OCI-LY3 (cell line): ENCODE data around the gene KCNMA1.

Experiments used
- H2AFZ ChIP-seq: fragments of 200-600, 300-600 bp; shearing (Covaris generic); 2 replicates; pipeline ENCODE4 v1.6.0; 2014; ENCODE audit warnings: antibody characterized with exemption, low read depth, low read length
- H3K27ac ChIP-seq: fragments of 200-600, 300-600 bp; sonication (generic); 2 replicates; pipeline ENCODE4 v1.5.1; 2014; ENCODE audit warnings: mild to moderate bottlenecking, low read length, moderate library complexity, mixed read lengths
- H3K27me3 ChIP-seq: fragments of 200-600, 300-600 bp; sonication (generic); 2 replicates; pipeline ENCODE4 v1.6.1; 2014; ENCODE audit warnings: low read depth, low read length, mixed read lengths
- H3K36me3 ChIP-seq: fragments of 200-600, 300-600 bp; sonication (generic); replicated peaks from 2 replicates; pipeline ENCODE3; 2014; ENCODE audit warnings: low read depth, low read length, mixed read lengths
- H3K4me1 ChIP-seq: fragments of 300-600, 200-600 bp; sonication (generic); 2 replicates; pipeline ENCODE4 v1.6.1; 2014; ENCODE audit warnings: low read length, mixed read lengths
- H3K4me2 ChIP-seq: fragments of 200-600, 300-600 bp; sonication (generic); 2 replicates; pipeline ENCODE4 v1.6.1; 2014; ENCODE audit warnings: low read length, mixed read lengths
- H3K4me3 ChIP-seq: fragments of 300-600, 200-600 bp; sonication (generic); 2 replicates; pipeline ENCODE4 v1.5.1; 2014; ENCODE audit warnings: antibody characterized with exemption, mild to moderate bottlenecking, low read length, moderate library complexity
- H3K79me2 ChIP-seq: fragments of 300-600, 200-600 bp; shearing (Covaris generic); 2 replicates; pipeline ENCODE4 v1.6.1; 2014; ENCODE audit warnings: mild to moderate bottlenecking, low read length, mixed read lengths
- H3K9ac ChIP-seq: fragments of 300-600, 200-600 bp; shearing (Covaris generic); 2 replicates; pipeline ENCODE4 v1.6.0; 2014; ENCODE audit warnings: mild to moderate bottlenecking, low read length, moderate library complexity
- H3K9me3 ChIP-seq: fragments of 200-600, 300-600 bp; shearing (Covaris generic); 2 replicates; pipeline ENCODE4 v1.6.1; 2014; ENCODE audit warnings: low read length, mixed read lengths; ENCODE audit not compliant: insufficient read depth
- H4K20me1 ChIP-seq: fragments of 200-600, 300-600 bp; sonication (generic); 2 replicates; pipeline ENCODE4 v1.6.1; 2016; ENCODE audit warnings: low read length, mixed read lengths; ENCODE audit not compliant: insufficient read depth
- EZH2phosphoT487 ChIP-seq: fragments of 200-600 bp; shearing (Covaris generic); IDR thresholded peaks from 2 replicates; pipeline ENCODE4 v1.6.1; 2018; ENCODE audit warnings: antibody characterized with exemption, mixed run types, low read depth
- TF ChIP-seq, protein P1 (sequence below): fragments of 200-600, 300-600 bp; sonication (generic); IDR thresholded peaks from 2 replicates; pipeline ENCODE4 v1.5.1; 2014; ENCODE audit warnings: antibody characterized with exemption, low read length, low read depth

Gene KCNMA1

DNA sequence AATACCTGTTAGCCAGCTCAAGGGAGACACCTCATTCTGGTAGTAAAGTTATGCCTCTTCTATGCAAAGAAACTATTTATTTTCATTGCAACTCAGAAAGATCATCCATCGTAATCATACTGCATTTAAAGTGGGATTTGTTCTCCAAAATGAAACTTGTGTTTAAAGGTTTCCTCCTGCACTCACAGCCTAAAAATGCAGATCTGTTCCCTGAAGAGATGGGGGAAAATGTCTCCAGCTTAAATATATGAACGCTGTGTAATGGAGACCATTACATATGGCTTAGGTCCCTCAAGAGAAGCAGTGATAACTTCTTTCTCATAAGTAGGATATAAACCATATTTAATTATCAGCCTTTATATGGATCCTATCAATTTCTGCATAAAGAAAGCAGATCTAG is 665.1 kb downstream of the KCNMA1 start:
- no peaks in the 10 kb centered on the region for H4K20me1 ChIP-seq
- no peak for TF ChIP-seq EZH2phosphoT487
- TF ChIP-seq, protein P1, sequence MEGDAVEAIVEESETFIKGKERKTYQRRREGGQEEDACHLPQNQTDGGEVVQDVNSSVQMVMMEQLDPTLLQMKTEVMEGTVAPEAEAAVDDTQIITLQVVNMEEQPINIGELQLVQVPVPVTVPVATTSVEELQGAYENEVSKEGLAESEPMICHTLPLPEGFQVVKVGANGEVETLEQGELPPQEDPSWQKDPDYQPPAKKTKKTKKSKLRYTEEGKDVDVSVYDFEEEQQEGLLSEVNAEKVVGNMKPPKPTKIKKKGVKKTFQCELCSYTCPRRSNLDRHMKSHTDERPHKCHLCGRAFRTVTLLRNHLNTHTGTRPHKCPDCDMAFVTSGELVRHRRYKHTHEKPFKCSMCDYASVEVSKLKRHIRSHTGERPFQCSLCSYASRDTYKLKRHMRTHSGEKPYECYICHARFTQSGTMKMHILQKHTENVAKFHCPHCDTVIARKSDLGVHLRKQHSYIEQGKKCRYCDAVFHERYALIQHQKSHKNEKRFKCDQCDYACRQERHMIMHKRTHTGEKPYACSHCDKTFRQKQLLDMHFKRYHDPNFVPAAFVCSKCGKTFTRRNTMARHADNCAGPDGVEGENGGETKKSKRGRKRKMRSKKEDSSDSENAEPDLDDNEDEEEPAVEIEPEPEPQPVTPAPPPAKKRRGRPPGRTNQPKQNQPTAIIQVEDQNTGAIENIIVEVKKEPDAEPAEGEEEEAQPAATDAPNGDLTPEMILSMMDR = no peak
- H3K27me3 ChIP-seq = no peaks in the 10 kb centered on the region

DNA sequence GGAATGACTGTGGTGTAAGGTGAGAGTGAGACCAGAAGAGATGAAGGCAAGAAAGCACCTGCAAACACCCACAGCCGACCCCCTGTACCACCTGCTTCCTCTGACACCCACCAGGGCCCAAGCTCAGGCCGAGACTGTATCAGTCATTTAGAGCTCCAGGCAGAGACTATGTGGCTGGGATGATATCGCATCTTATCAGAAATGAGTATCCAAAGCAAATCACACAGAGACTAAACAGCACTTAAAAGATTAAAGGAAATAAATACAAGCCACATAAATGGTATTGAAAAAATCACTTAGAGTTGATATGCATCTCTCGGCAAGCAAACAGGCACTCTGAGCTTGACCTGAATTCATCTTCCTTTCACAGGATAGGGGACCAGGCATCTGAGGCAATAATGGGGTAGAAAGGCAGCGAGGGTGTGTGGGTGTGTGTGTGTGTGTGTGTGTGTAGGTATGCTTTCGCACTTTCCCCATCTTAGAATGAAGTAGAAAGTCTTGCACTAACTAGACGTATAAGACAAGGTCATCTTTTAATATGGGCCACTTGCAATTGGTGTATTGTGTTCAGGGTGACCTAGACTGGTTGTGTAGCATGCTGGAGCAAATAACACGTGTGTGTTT is 665.9 kb downstream of the KCNMA1 start:
- no peaks in the 10 kb centered on the region for H3K27me3 ChIP-seq
- no peaks in the 10 kb centered on the region for H3K4me1 ChIP-seq
- H2AFZ ChIP-seq = no peak overlapping the region
- H3K9ac ChIP-seq = no peak overlapping the region
- no peak overlapping the region for H3K4me3 ChIP-seq
- no peak overlapping the region for H3K4me2 ChIP-seq
- TF ChIP-seq EZH2phosphoT487 = no peak
- TF ChIP-seq, protein P1 = no peak
- H4K20me1 ChIP-seq = no peaks in the 10 kb centered on the region
- H3K9me3 ChIP-seq = no peaks in the 10 kb centered on the region
- H3K27ac ChIP-seq = no peak overlapping the region
- H3K36me3 ChIP-seq = no peaks in the 10 kb centered on the region
- no peaks in the 10 kb centered on the region for H3K79me2 ChIP-seq

More for the DNA sequence above, 665.1 kb downstream of the KCNMA1 start:
- Histone ChIP-seq H3K4me1 (no peaks in the 10 kb centered on the region), H3K4me2 (no peak overlapping the region), H3K9ac (no peak overlapping the region), H2AFZ (no peak overlapping the region), H3K4me3 (no peak overlapping the region), H3K27ac (no peak overlapping the region), H3K79me2 (no peaks in the 10 kb centered on the region), H3K36me3 (no peaks in the 10 kb centered on the region), H3K9me3 (no peaks in the 10 kb centered on the region)

DNA sequence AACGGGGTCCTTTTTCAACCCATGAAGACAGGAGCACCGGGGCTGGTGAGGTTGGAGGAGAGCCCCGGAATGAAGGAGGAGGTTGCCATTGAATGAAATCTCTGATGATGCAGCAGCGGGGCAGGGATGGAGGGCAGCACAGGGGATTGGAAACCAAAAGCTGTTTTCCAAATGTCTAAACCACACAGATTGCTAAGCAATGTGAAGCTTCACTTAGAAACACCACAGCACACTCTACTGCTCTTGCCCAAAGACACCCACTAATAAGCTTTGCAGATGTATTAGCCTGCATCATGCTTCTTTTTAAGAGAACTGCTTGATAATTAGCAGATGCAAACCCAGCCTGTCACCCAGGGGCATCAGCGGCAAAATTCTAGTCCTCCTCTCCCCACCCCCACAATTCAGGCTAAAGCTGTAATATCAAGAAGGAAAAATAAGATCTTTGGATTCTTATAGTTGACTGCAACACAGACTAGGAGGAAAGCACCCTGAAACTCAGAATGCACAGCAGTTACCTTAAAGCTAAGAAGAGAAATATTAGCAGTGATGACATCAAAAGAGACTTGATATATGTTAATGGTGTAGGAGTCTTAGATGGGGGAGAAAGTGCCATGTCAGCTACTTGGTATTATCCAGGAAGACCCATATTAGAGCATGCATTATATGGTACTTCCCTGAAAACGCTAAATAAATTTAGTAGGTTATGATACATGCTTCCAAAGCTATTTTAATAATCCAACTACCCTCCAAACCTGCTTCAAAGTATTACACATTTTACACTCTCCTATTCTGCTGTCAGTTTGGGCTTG is 666.7 kb downstream of the KCNMA1 start:
- no peak overlapping the region for H3K4me2 ChIP-seq
- no peaks in the 10 kb centered on the region for H3K27me3 ChIP-seq
- H3K36me3 ChIP-seq = no peaks in the 10 kb centered on the region
- H3K9ac ChIP-seq = no peak overlapping the region
- TF ChIP-seq, protein P1 = no peak
- no peak overlapping the region for H3K27ac ChIP-seq
- H3K79me2 ChIP-seq = no peaks in the 10 kb centered on the region
- no peak overlapping the region for H2AFZ ChIP-seq
- H3K4me1 ChIP-seq = no peaks in the 10 kb centered on the region
- H3K9me3 ChIP-seq = no peaks in the 10 kb centered on the region
- no peaks in the 10 kb centered on the region for H4K20me1 ChIP-seq
- H3K4me3 ChIP-seq = no peak overlapping the region

GRCh38 chr10:76969366-76969948 is 668.2 kb downstream of the KCNMA1 start:
- H3K27ac ChIP-seq = no peak overlapping the region

More at GRCh38 chr10:76969366-76969948, 668.2 kb downstream of the KCNMA1 start:
- TF ChIP-seq, protein P1 = no peak
- TF ChIP-seq EZH2phosphoT487 = no peak
- H4K20me1 ChIP-seq = no peaks in the 10 kb centered on the region
- no peak overlapping the region for H3K4me3 ChIP-seq
- H3K79me2 ChIP-seq = no peaks in the 10 kb centered on the region
- H3K36me3 ChIP-seq = no peaks in the 10 kb centered on the region
- H3K9ac ChIP-seq = no peak overlapping the region
- no peak overlapping the region for H3K4me2 ChIP-seq
- no peaks in the 10 kb centered on the region for H3K27me3 ChIP-seq
- H3K9me3 ChIP-seq = no peaks in the 10 kb centered on the region
- no peak overlapping the region for H2AFZ ChIP-seq
- H3K4me1 ChIP-seq = no peaks in the 10 kb centered on the region
